Measurements from ENCODE around the gene HHAT.

HHAT gene

DNA sequence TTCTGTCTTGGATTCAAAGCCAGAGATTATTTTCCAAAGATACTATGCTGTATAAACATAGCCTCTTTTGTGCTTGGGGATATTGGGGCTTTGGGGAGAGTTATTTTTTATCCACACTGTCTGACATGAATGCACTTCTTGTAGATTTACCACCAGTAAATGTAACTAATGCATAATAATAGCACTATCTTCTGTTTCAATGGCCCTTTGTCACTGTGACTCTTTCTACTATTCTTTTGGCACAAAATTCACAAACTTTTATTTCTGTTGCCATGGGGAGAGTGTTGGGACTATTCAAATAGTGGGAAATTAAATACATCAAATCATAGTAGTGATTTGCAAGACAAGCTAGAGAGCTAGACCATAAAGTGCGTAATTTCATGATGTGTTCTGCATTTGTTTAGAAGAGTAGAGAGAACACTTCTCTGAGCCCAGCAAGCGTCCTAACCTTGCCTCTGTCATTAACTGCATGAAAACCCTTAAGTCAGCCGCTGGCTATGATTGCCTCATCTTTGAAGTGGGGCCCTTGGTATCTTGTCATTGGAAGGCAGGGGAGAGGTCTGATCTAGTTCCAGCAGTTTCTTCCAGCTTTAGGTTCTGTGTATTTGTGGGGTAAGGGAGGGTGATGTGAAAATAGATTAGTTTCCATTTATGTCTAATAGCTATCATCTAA is 154.4 kb downstream of the HHAT start:
- ATAC-seq (ENCODE audit: insufficient read depth, low read depth): no peak
- no peak for DNase-seq
- H3K36me3 ChIP-seq (ENCODE audit: insufficient read depth, low read length): no peaks in the 10 kb centered on the region
- H3K27ac ChIP-seq (ENCODE audit: low read length): no peak overlapping the region
- H3K4me1 ChIP-seq (ENCODE audit: insufficient read depth, low read length): no peaks in the 10 kb centered on the region
- no peak overlapping the region for H3K4me2 ChIP-seq (ENCODE audit: insufficient read depth, low read length)
- H3K79me2 ChIP-seq (ENCODE audit: insufficient read depth, low read length): no peaks in the 10 kb centered on the region
- no peaks in the 10 kb centered on the region for H3K9me3 ChIP-seq (ENCODE audit: insufficient read depth, low read length, severe bottlenecking)
- no peak overlapping the region for H2AFZ ChIP-seq (ENCODE audit: low read depth, low read length)
- H3K4me3 ChIP-seq (ENCODE audit: low read depth in 1 of 2, low read length in 2 of 2): no peak overlapping the region
- TF ChIP-seq, protein P1, sequence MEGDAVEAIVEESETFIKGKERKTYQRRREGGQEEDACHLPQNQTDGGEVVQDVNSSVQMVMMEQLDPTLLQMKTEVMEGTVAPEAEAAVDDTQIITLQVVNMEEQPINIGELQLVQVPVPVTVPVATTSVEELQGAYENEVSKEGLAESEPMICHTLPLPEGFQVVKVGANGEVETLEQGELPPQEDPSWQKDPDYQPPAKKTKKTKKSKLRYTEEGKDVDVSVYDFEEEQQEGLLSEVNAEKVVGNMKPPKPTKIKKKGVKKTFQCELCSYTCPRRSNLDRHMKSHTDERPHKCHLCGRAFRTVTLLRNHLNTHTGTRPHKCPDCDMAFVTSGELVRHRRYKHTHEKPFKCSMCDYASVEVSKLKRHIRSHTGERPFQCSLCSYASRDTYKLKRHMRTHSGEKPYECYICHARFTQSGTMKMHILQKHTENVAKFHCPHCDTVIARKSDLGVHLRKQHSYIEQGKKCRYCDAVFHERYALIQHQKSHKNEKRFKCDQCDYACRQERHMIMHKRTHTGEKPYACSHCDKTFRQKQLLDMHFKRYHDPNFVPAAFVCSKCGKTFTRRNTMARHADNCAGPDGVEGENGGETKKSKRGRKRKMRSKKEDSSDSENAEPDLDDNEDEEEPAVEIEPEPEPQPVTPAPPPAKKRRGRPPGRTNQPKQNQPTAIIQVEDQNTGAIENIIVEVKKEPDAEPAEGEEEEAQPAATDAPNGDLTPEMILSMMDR (IDR thresholded peaks at IDR 0.05; ENCODE audit: borderline replicate concordance, extremely low read depth, low read length, poor library complexity, severe bottlenecking): no peak
- no peak for TF ChIP-seq EZH2 (IDR thresholded peaks at IDR 0.05; ENCODE audit: borderline replicate concordance, low read depth, low read length, severe bottlenecking)
- no peak overlapping the region for H3K9ac ChIP-seq (ENCODE audit: low read depth, low read length)
- no peaks in the 10 kb centered on the region for H3K27me3 ChIP-seq (ENCODE audit: insufficient read depth, low read length, poor library complexity)
- H4K20me1 ChIP-seq (ENCODE audit: insufficient read depth, low read length): no peaks in the 10 kb centered on the region

- no peaks in the 10 kb centered on the region for H3K9me3 ChIP-seq (ENCODE audit: insufficient read depth, low read length, severe bottlenecking)
- no peaks in the 10 kb centered on the region for H3K79me2 ChIP-seq (ENCODE audit: insufficient read depth, low read length)
- no peaks in the 10 kb centered on the region for H4K20me1 ChIP-seq (ENCODE audit: insufficient read depth, low read length)
- H3K27me3 ChIP-seq (ENCODE audit: insufficient read depth, low read length, poor library complexity): no peaks in the 10 kb centered on the region
- no peak overlapping the region for H3K9ac ChIP-seq (ENCODE audit: low read depth, low read length)
- H2AFZ ChIP-seq (ENCODE audit: low read depth, low read length): no peak overlapping the region
- no peaks in the 10 kb centered on the region for H3K4me1 ChIP-seq (ENCODE audit: insufficient read depth, low read length)
- ATAC-seq (ENCODE audit: insufficient read depth, low read depth) (no peak), DNase-seq (no peak)
- no peak overlapping the region for H3K4me3 ChIP-seq (ENCODE audit: low read depth in 1 of 2, low read length in 2 of 2)
- no peaks in the 10 kb centered on the region for H3K36me3 ChIP-seq (ENCODE audit: insufficient read depth, low read length)
- H3K4me2 ChIP-seq (ENCODE audit: insufficient read depth, low read length): no peak overlapping the region
- TF ChIP-seq, protein P1 (IDR thresholded peaks at IDR 0.05; ENCODE audit: borderline replicate concordance, extremely low read depth, low read length, poor library complexity, severe bottlenecking): no peak
- TF ChIP-seq EZH2 (IDR thresholded peaks at IDR 0.05; ENCODE audit: borderline replicate concordance, low read depth, low read length, severe bottlenecking): no peak
- H3K27ac ChIP-seq (ENCODE audit: low read length): no peak overlapping the region
Measured at GRCh38 chr1:210483821-210484220, 155.1 kb downstream of the HHAT start.

DNA sequence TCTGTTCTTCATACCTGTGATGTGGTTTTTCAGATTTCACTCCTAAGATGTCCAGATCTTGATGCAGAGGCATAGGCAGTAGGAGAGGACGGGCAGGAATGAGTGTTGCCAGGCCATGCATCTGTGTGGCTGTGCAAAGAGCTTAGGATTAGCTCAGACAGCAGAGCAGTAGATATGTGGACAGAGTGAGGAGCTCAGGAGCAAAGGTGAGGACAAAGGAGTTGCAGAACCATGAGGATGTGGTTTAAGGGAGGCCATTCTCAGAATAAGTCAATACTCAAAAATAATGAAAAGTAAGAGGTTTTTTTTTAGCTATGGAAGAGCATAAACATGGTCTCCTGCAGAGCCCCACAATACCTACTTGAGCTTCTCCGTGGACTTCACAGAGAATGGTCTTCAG is 158.3 kb downstream of the HHAT start:
- DNase-seq: no peak
- H4K20me1 ChIP-seq (ENCODE audit: insufficient read depth, low read length): no peaks in the 10 kb centered on the region
- no peak overlapping the region for H3K9ac ChIP-seq (ENCODE audit: low read depth, low read length)
- TF ChIP-seq EZH2 (IDR thresholded peaks at IDR 0.05; ENCODE audit: borderline replicate concordance, low read depth, low read length, severe bottlenecking): no peak
- TF ChIP-seq, protein P1 (IDR thresholded peaks at IDR 0.05; ENCODE audit: borderline replicate concordance, extremely low read depth, low read length, poor library complexity, severe bottlenecking): no peak
- H3K27me3 ChIP-seq (ENCODE audit: insufficient read depth, low read length, poor library complexity): no peaks in the 10 kb centered on the region
- H3K36me3 ChIP-seq (ENCODE audit: insufficient read depth, low read length): no peaks in the 10 kb centered on the region
- no peak for ATAC-seq (ENCODE audit: insufficient read depth, low read depth)
- no peaks in the 10 kb centered on the region for H3K9me3 ChIP-seq (ENCODE audit: insufficient read depth, low read length, severe bottlenecking)
- H3K4me3 ChIP-seq (ENCODE audit: low read depth in 1 of 2, low read length in 2 of 2): no peak overlapping the region
- no peaks in the 10 kb centered on the region for H3K79me2 ChIP-seq (ENCODE audit: insufficient read depth, low read length)
- no peak overlapping the region for H2AFZ ChIP-seq (ENCODE audit: low read depth, low read length)
- H3K4me2 ChIP-seq (ENCODE audit: insufficient read depth, low read length): no peak overlapping the region
- no peaks in the 10 kb centered on the region for H3K4me1 ChIP-seq (ENCODE audit: insufficient read depth, low read length)
- H3K27ac ChIP-seq (ENCODE audit: low read length): no peak overlapping the region
